Measurements from ENCODE around the gene FAM180A.
"Not testable (repeated sequence)": the region's sequence is repeated elsewhere in the genome, so short reads cannot be mapped to it uniquely, and the experiment has no call there.

FAM180A gene

GRCh38 chr7:135744938-135745702 is 3.5 kb downstream of the FAM180A start:
- no peak for TF ChIP-seq CTCF (IDR thresholded peaks at IDR 0.05; ENCODE audit: insufficient read depth, low read depth, low read length, missing control alignments)
- no peak overlapping the region for H3K4me3 ChIP-seq (ENCODE audit: low read length)
- peak; percentile 93 for DNase-seq (ENCODE audit: low read depth)

- H3K4me3 ChIP-seq (ENCODE audit: low read length), result no peak overlapping the region
- no peak for TF ChIP-seq CTCF (IDR thresholded peaks at IDR 0.05; ENCODE audit: insufficient read depth, low read depth, low read length, missing control alignments)
- DNase-seq (ENCODE audit: low read depth), result no peak
These were observed 4.5 kb downstream of the FAM180A start for GRCh38 chr7:135743907-135744731.

- H3K4me3 ChIP-seq (ENCODE audit: low read length), result no peak overlapping the region
- TF ChIP-seq CTCF (IDR thresholded peaks at IDR 0.05; ENCODE audit: insufficient read depth, low read depth, low read length, missing control alignments), result no peak
- DNase-seq (ENCODE audit: low read depth), result no peak
These were observed 6.2 kb downstream of the FAM180A start for GRCh38 chr7:135742371-135742770.

- DNase-seq (ENCODE audit: low read depth), result no peak
- no peak for TF ChIP-seq CTCF (IDR thresholded peaks at IDR 0.05; ENCODE audit: insufficient read depth, low read depth, low read length, missing control alignments)
- no peak overlapping the region for H3K4me3 ChIP-seq (ENCODE audit: low read length)
These were observed 6.7 kb downstream of the FAM180A start for GRCh38 chr7:135741905-135742304.

GRCh38 chr7:135740889-135741288 is 7.7 kb downstream of the FAM180A start:
- no peak for DNase-seq (ENCODE audit: low read depth)
- H3K4me3 ChIP-seq (ENCODE audit: low read length), result no peak overlapping the region
- no peak for TF ChIP-seq CTCF (IDR thresholded peaks at IDR 0.05; ENCODE audit: insufficient read depth, low read depth, low read length, missing control alignments)

GRCh38 chr7:135737306-135737647 is 11.3 kb downstream of the FAM180A start:
- H3K4me3 ChIP-seq (ENCODE audit: low read length); DNase-seq (ENCODE audit: low read depth): not testable (repeated sequence)

GRCh38 chr7:135736586-135737305 is 11.9 kb downstream of the FAM180A start:
- H3K4me3 ChIP-seq (ENCODE audit: low read length), result no peak overlapping the region
- peak; percentile 41 for DNase-seq (ENCODE audit: low read depth)
- no peak for TF ChIP-seq CTCF (IDR thresholded peaks at IDR 0.05; ENCODE audit: insufficient read depth, low read depth, low read length, missing control alignments)
